HG03280 (cell line): ENCODE results near the gene GJA9.
"Not testable (repeated sequence)": the region's sequence is repeated elsewhere in the genome, so short reads cannot be mapped to it uniquely, and the experiment has no call there.

ENCODE experiments used
- ATAC-seq: cut with Tn5 transposase; IDR thresholded peaks from one replicate; pipeline ENCODE4 v1.9.1; 2021; ENCODE audit warnings: mild to moderate bottlenecking, moderate library complexity; ENCODE audit not compliant: unreplicated experiment

The GJA9 gene

GRCh38 chr1:38875811-38876210, 5.6 kb downstream of the GJA9 start:
- ATAC-seq: no peak

- peak; percentile 98 for ATAC-seq
Observed at GRCh38 chr1:38873027-38873969, 8.1 kb downstream of the GJA9 start, which contains the start of gene MYCBP. Gene MYCBP, minus strand, starts transcription at chr1:38873348. Its CDS starts 43 bp downstream, at chr1:38873305.

- peak; percentile 12 for ATAC-seq
Observed at GRCh38 chr1:38872401-38873026, 8.9 kb downstream of the GJA9 start.

- no peak for ATAC-seq
Observed at GRCh38 chr1:38870996-38871395, 10.4 kb downstream of the GJA9 start.

GRCh38 chr1:38867208-38867607, 14.2 kb downstream of the GJA9 start:
- no peak for ATAC-seq

- no peak for ATAC-seq
Observed at GRCh38 chr1:38865112-38865715, 16.2 kb downstream of the GJA9 start.

- no peak for ATAC-seq
Observed at GRCh38 chr1:38860454-38860795, 21.0 kb downstream of the GJA9 start.

GRCh38 chr1:38859561-38860453, 21.6 kb downstream of the GJA9 start, which contains the start of gene RRAGC:
Gene RRAGC, minus strand, starts transcription at chr1:38859772. Its CDS starts 126 bp downstream, at chr1:38859646.
- peak; percentile 96 for ATAC-seq

- ATAC-seq: peak; percentile 26
Observed at GRCh38 chr1:38858833-38859560, 22.4 kb downstream of the GJA9 start.

- no peak for ATAC-seq
Observed at GRCh38 chr1:38852780-38853179, 28.6 kb downstream of the GJA9 start.

- ATAC-seq: no peak
Observed at GRCh38 chr1:38848071-38848470, 33.3 kb downstream of the GJA9 start.

- ATAC-seq: no peak
Observed at GRCh38 chr1:38846210-38846609, 35.2 kb downstream of the GJA9 start.

GRCh38 chr1:38845088-38845487, 36.3 kb downstream of the GJA9 start:
- not testable (repeated sequence) for ATAC-seq

- no peak for ATAC-seq
Observed at GRCh38 chr1:38840281-38840680, 41.1 kb downstream of the GJA9 start.

GRCh38 chr1:38839363-38839762, 42.0 kb downstream of the GJA9 start:
- no peak for ATAC-seq

GRCh38 chr1:38836316-38836715, 45.1 kb downstream of the GJA9 start:
- ATAC-seq: not testable (repeated sequence)

- ATAC-seq: peak; percentile 54
Observed at GRCh38 chr1:38834937-38835827, 46.2 kb downstream of the GJA9 start.

- no peak for ATAC-seq
Observed at GRCh38 chr1:38834221-38834782, 47.1 kb downstream of the GJA9 start.

- no peak for ATAC-seq
Observed at GRCh38 chr1:38833146-38833545, 48.2 kb downstream of the GJA9 start.
